ENCODE results near the gene ISOC1.

DNA sequence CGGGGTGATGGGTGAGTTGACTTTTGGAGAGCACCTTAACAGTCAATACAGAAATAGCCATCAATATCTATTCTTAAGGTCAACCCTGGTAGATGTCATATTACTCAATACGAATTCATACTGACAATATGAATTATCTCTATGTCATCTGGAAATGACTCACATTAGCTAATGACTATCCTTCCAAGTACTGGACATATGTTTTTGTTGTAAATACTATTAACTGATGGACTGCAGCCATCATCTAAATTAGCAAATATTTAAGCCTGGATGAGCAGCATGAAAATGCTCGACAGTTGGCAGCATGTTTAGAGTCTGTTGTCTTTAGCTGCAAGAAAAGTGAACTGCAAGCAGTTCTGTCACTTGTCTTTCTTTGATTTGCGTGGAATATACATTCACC lies 19.6 kb upstream of the ISOC1 start:
- TF ChIP-seq, protein P1, sequence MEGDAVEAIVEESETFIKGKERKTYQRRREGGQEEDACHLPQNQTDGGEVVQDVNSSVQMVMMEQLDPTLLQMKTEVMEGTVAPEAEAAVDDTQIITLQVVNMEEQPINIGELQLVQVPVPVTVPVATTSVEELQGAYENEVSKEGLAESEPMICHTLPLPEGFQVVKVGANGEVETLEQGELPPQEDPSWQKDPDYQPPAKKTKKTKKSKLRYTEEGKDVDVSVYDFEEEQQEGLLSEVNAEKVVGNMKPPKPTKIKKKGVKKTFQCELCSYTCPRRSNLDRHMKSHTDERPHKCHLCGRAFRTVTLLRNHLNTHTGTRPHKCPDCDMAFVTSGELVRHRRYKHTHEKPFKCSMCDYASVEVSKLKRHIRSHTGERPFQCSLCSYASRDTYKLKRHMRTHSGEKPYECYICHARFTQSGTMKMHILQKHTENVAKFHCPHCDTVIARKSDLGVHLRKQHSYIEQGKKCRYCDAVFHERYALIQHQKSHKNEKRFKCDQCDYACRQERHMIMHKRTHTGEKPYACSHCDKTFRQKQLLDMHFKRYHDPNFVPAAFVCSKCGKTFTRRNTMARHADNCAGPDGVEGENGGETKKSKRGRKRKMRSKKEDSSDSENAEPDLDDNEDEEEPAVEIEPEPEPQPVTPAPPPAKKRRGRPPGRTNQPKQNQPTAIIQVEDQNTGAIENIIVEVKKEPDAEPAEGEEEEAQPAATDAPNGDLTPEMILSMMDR (IDR thresholded peaks at IDR 0.05) = no peak
- no peak for TF ChIP-seq POLR2A (IDR thresholded peaks at IDR 0.05)
